HG02571 (cell line): ENCODE data around the gene TRIM50.
"Not testable (repeated sequence)": the region's sequence is repeated elsewhere in the genome, so short reads cannot be mapped to it uniquely, and the experiment has no call there.

Experiments used
- ATAC-seq: cut with Tn5 transposase; IDR thresholded peaks from one replicate; pipeline ENCODE4 v1.9.1; 2021; ENCODE audit warnings: mild to moderate bottlenecking, moderate library complexity; ENCODE audit not compliant: unreplicated experiment

TRIM50 gene

GRCh38 chr7:73327922-73328321 lies at the start of gene TRIM50, which contains the start of gene FKBP6:
TRIM50 (minus strand) TSS chr7:73328082; CDS start chr7:73324787, 3,295 bp downstream.
FKBP6 (plus strand) TSS chr7:73328161; CDS start chr7:73328429, 268 bp downstream.
- ATAC-seq, result not testable (repeated sequence)

DNA sequence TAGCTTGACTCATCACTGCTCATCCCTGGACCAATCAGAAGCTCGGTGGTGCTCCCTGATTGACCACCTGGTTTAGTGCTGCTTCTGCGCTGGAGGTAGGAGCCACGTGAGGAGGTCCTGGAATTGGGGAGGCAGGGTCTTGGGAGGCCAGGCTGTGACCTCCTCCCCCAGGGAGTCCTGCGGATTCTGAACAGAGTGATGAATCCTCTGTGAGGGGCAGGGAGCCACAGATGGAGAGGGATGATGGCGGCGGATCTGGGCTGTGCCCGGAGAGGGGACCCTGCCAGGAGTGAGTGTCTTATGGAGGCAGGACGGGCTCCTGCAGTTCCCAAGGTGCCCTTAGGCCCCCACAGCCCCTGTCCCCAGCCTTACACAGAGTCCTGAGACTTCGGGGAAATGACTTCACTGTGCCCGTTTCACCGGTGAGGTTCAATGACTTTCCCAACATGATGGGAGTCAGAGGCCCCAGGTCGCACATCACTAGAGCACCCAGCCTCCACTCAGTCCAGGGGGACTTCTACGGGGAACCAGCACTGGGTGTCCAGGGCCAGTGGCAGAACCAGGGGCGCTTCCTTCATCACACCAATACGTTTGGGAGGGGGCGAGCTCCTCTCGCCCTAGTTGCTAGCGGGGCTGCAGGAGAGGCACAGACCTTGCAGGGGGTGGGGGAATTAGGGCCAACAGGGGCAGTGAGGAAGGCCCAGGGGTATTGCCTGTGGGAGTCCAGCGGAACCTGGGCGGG lies 49.0 kb upstream of the TRIM50 start:
- ATAC-seq, result no peak

DNA sequence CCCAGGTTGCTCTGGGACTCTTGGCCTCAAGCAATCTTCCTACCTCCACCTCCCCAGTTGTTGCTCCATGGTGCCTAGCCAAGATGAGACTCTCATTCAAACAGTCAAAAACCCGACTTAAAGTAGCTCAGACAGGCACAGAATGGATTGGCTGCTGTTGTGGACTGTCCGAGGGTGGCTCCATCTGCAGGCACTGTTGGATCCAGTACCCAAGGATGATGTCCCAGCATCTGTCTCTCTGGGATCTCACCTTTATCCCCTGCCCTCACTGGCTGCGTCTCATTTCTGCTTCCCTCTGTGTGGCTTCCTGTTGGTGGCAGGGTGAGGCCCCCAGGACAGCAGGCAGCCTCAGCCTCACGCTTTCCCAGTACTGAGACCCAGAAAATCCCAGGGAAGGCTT lies 48.4 kb upstream of the TRIM50 start:
- ATAC-seq, result not testable (repeated sequence)

- ATAC-seq, result no peak
Measured at GRCh38 chr7:73373741-73374140, 45.9 kb upstream of the TRIM50 start.

DNA sequence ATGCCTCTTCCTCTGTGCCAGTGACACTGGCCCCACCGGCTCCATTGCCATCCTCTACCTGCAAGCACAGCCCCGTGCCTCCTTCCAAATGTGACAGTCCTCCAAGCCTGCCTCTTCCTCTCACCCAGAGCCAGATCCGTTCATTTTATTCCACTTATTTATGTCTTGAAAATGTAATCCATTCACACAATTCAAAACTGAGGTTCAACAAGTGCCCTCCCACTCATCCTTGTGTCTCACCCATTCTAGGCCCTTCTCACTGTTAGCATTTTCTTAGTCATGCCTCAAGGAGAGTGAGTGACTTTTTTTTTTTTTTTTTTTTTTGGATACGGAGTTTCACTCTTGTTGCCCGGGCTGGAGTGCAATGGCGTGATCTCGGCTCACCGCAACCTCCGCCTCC lies 41.7 kb upstream of the TRIM50 start:
- no peak for ATAC-seq

GRCh38 chr7:73369009-73369408 lies 41.1 kb upstream of the TRIM50 start:
- no peak for ATAC-seq

- ATAC-seq, result no peak
Measured at GRCh38 chr7:73366990-73367389, 39.1 kb upstream of the TRIM50 start.

DNA sequence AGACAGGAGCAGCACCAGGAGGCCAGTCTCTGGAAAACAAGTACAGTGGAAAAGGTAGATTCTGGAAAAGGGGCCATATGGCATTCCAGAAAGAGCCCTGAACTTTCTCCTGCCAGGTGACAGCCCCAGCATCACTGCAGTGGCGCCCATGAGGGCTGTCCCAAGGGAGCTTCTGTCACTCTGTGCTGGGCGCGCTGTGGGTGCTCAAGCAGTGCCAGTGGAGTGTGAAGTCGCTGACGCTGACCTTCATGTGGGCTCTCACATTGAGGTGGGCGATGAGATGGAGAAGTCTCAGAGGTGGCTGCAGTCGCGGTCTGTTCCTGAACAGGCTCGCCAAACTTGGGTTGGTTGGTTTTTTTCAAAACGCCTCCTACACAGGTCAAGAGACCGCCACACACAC lies 38.2 kb upstream of the TRIM50 start:
- ATAC-seq, result no peak

DNA sequence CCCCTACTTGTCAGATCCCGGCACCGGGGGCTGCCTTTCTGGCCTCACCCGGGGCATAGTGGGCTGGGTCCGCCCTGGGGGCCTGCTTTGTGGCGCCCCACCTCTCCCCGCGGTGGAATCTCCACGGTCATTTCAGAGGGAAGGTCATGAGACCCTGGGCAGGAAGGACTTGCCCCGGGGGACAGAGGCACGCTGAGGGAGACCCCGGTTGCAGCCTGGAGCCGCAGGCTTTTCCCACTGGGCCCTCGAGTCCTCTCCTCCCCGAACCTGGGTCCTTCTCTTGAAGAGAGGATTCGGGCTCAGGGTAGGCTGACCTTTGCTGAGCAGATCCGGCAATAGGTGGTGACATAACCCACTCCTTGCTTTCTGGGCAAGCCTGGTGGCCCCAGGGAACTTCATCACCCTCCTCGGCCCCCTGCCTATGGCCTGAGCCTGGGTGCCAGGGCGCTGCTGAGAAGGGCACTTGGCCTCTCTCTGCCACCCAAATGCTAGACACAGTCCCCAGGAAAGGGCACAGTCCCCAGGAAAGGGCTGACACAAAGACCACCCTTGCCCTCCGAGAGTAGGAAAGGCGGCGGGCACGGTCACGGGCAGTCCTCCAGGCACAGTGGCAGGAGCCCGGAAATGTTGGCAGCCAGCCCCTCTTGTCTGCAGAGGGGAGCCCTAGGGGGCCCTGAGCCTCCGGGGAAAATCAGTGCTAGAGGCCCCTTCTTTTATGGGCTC lies 36.3 kb upstream of the TRIM50 start:
- no peak for ATAC-seq

- no peak for ATAC-seq
Measured at GRCh38 chr7:73363225-73364005, 35.5 kb upstream of the TRIM50 start.

DNA sequence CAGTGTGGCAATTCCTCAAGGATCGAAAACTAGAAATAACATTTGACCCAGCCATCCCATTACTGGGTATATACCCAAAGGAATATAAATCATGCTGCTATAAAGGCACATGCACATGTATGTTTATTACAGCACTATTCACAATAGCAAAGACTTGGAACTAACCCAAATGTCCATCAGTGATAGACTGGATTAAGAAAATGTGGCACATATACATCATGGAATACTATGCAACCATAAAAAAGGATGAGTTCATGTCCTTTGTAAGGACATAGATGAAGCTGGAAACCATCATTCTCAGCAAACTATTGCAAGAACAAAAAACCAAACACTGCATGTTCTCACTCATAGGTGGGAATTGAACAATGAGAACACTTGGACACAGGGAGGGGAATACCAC lies 32.7 kb upstream of the TRIM50 start:
- not testable (repeated sequence) for ATAC-seq

DNA sequence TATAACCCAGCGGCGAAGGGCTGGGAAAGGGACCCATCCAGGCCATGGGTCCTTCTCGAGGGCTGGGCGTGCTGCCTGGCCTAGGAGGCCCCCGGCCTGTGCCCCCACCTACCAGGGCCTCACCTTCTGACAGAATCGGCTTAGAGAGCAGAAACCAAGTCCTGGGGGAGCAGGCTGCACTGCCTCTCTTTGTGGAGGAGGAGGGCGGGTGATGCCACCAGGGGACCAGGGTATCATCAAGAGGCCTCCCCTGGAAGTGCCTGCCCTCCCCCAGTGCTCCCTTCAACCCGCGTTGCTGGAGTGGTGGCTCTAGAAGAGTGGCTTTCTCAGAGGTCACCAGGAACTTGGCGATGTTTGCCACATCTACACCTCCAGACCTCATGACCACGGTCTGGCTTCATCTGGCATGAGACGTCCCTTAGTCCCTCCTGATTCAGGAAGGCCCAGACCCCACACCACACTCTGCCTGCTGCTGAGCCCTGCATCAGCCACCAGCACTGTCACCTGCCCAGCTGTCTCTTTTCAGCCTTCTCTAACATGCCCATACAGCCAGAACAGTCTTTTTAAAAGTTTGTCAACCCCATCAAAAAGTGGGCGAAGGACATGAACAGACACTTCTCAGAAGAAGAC lies 32.0 kb upstream of the TRIM50 start:
- no peak for ATAC-seq

DNA sequence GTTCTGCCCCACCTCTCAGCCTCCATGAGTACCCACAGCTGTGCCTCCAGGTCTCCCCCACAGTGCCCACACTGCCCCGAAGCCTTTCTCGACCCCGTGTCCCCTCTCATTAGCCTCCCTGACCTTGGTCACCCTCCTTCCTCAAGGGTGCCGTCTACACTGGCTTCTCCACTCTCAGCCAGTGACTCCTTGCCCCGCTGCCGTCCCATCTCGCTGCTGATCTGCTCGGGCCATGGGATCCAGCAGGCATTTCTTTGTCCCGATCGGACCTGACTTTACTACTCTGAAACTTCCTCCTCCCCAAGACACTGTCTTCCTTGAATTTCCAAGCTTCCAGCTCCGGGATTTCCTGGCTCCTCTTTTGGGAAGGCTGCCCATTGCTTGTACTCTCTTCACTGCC lies 31.4 kb upstream of the TRIM50 start:
- no peak for ATAC-seq

- no peak for ATAC-seq
Measured at GRCh38 chr7:73358590-73359275, 30.9 kb upstream of the TRIM50 start.

GRCh38 chr7:73356159-73356558 lies 28.3 kb upstream of the TRIM50 start:
- no peak for ATAC-seq

- ATAC-seq, result no peak
Measured at GRCh38 chr7:73354821-73355220, 26.9 kb upstream of the TRIM50 start.

GRCh38 chr7:73354196-73354595 lies 26.3 kb upstream of the TRIM50 start:
- no peak for ATAC-seq

GRCh38 chr7:73353243-73353642 lies 25.4 kb upstream of the TRIM50 start:
- ATAC-seq, result no peak

- ATAC-seq, result no peak
Measured at GRCh38 chr7:73352784-73353183, 24.9 kb upstream of the TRIM50 start.

GRCh38 chr7:73351447-73352167 lies 23.7 kb upstream of the TRIM50 start:
- no peak for ATAC-seq
